Kidney tubule cell (primary cell): ENCODE data around the gene ALAS1.
A peak's percentile ranks its signal among the peaks of the same experiment; 100 is the strongest.

Experiments
- DNase-seq: peaks from one replicate; pipeline ENCODE4 v3.0.0-alpha.2; 2018; ENCODE audit warnings: low spot score

ALAS1 gene

DNA sequence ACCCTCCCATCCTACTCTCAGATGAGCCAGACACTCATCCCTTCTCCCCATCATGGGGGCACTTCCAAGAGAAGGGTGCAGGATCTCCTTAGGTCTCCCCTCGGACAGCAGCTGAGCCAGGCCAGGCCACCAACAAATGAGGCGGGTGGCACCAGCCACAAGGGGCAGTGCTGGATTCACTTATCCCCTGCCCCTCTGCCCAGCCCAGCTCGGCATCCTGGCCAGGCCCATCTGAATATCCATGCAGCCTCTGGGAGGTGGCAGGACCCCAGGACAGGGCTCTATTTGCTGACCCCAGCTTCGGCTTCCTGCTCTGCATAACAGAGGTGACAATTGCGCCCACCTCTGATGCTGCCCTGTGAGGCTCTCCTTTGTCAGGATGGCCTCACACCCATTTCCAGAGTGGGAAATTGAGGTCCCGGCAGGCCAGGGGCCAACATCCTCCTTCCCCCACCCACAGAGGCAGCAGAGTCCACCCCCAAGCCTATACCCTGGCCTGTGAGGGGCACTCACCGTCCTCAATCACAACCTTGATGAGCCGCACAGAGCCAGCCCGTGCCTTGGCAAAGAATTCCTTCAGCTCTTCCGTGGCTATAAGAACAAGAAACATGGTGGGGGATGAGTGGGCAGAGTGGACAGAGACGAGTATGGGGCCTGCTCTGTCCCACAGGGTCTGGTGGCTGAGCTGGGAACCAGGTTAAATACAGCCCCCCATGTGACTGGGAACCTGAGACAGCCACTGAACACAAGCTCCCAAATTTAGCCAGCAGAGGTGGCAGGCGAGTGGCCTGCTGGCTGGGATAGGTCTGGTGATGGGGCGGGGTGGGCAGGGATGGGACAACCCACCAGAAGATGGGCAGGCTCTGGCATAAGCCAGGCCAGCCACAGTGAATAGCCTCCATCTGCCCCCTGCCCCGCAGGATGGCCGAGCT is 36.8 kb downstream of the ALAS1 start:
- no peak for DNase-seq

DNA sequence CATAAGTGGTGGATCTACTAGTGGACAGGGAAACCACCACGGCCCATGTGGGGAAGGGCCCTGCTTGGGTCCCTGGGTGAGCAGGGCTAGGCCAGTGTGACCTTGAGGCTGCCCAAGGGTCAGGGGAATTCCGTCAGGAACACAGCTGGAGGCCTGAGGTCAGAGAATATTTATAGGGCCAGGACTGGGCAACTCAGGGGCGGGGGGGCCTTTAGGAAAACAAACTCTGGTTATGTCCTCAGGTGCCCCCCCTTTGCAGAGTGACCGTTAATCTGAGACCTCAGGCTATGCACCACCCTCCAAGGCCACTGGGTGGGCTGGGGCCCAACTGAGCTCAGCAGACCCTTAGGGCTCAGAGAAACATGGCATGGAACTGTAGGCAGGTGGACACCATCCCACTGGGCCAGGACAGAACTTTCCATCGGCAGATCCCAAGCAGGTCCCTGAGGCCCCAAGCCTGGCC is 38.5 kb downstream of the ALAS1 start:
- DNase-seq: no peak

GRCh38 chr3:52237006-52237656 is 39.2 kb downstream of the ALAS1 start:
- DNase-seq: peak; percentile 66

- peak; percentile 94 for DNase-seq
Measured at GRCh38 chr3:52237657-52238172, 39.8 kb downstream of the ALAS1 start.

DNA sequence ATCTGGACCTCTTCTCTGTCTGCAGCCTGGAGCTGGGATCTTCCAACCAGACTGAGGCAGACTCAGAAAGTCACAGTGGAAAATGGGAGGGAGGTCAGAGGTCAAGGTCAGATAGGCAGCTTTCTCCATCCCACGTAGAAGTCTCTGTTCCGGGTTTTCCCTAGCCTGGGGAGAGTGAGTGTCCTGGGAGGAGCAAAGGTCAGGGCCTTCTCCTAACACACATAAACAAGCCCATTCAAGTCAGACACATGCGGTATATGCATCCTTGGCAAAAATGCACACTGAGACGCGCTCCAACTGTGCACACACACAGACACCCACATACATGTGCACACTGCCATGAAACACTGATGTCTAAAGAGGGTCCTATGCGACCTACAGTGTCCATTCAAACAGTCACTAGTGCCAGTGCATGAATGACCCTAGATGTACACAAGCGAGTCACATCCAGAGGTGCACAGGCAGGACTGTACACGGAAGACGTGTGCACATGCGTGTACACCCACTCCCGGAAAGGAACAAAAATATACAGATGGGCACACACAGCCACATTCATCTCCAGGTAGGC is 40.3 kb downstream of the ALAS1 start:
- peak; percentile 42 for DNase-seq

GRCh38 chr3:52238761-52239701 is 41.1 kb downstream of the ALAS1 start, which contains the start of gene TWF2:
Gene TWF2 (minus strand): TSS chr3:52239158. CDS start chr3:52239016, 142 bp downstream.
- DNase-seq: peak; percentile 85

GRCh38 chr3:52240059-52240885 is 42.3 kb downstream of the ALAS1 start:
- peak; percentile 66 for DNase-seq

- no peak for DNase-seq
Measured at GRCh38 chr3:52240886-52241370, 43.0 kb downstream of the ALAS1 start.

DNA sequence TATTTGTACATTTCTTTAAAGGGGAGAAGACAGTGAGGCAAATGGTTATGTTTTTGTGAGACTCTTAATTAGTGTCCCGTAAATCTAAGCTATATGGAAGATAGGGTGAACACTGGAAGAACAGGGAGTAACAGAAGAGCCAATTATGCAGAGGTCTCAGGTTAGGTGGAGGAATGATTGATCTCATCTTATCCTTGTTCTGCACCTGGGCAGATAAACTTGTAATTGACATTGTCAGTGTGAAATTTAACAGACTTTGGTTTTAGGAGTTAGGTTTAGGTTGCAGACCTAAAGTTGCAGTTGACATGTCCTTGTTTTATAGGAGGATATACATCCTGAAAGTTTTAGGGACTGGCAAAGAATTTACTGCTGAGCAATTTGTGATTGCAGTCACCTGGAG is 44.1 kb downstream of the ALAS1 start:
- DNase-seq: no peak

- peak; percentile 85 for DNase-seq
Measured at GRCh38 chr3:52243791-52244628, 46.0 kb downstream of the ALAS1 start.

DNA sequence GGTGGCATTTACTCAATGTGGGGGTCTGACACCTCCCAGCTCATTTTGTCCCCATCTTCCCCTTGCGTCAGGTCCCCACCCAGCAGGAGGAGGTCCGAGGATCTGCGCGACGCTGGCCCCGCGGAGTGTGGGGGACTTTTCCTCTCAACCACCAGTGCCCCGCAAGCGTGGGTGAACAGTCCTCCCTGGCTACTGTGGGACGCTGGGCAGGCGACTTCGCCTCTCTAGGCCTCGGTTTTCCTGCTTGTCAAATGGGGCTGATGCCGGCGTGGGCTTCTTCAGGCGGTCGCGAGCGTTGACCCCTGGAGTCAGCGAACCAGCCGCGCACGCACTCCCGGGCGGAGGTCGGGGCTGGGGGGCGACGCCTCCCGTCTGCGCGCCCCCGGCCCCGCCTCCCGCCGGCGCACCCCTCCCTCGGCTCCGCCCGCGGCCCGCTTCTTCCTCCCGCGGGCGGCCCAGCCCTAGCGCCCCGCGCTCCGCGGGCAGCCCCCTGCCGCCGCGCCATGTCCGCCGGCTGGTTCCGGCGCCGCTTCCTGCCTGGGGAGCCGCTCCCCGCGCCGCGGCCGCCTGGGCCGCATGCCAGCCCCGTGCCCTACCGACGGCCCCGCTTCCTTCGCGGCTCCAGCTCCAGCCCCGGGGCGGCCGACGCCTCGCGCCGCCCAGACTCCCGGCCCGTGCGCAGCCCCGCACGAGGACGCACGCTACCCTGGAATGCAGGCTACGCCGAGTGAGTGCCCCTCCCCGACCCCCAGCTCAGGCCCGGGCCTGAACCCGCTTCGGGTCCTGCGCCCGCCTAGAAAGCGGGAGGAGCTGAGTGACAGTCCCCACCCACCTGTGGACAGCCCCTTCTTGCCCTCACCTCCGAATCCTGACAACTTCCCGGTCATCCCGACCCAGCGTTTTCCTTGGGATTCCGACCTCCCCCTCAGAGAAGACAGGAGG is 47.6 kb downstream of the ALAS1 start, which contains the start of gene PPM1M:
Gene PPM1M (plus strand): TSS at position 438 of the 942 bp plus-strand sequence. CDS start 66 bp downstream, at position 504.
- peak; percentile 40 for DNase-seq

DNA sequence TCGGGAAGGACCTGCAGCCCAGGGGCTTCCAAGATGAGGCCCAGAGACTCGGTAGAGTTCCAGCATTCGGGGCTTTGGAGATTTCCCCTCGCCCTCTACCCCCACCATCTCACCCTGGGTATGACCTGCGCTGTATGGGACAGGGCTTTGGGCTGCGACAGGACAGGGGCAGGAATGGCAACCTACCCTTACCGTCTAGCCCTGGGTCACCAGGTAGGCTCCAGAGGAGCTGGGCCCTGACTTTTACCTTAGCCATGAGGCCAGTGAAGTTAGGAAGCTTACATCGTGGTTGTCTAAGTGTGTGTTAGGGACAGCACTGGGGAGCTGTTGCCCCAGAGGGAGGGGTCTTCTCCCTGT is 48.3 kb downstream of the ALAS1 start:
- no peak for DNase-seq

DNA sequence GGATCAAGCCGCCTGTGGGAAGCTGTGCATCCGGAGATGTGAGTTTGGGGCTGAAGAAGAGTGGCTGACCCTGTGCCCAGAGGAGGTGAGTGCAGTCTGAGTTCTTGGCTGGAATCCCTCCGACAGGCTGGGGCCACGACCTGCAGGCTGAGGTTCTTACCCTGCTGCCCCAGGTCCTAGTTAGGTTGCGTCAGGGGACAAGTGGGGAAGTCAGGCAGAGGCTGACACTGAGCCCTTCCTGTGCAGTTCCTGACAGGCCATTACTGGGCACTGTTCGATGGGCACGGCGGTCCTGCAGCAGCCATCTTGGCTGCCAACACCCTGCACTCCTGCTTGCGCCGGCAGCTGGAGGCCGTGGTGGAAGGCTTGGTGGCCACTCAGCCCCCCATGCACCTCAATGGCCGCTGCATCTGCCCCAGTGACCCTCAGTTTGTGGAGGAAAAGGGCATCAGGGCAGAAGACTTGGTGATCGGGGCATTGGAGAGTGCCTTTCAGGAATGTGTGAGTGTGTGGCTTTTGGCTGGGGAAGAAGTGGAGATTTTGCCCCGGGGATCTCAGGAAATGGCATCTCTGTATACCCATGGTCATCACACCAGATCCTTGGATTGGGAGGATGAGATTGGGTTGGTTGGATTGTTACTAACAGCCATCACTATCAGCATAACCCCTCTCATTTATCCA is 48.9 kb downstream of the ALAS1 start:
- DNase-seq: no peak

- DNase-seq: no peak
Measured at GRCh38 chr3:52247409-52248164, 49.6 kb downstream of the ALAS1 start.

DNA sequence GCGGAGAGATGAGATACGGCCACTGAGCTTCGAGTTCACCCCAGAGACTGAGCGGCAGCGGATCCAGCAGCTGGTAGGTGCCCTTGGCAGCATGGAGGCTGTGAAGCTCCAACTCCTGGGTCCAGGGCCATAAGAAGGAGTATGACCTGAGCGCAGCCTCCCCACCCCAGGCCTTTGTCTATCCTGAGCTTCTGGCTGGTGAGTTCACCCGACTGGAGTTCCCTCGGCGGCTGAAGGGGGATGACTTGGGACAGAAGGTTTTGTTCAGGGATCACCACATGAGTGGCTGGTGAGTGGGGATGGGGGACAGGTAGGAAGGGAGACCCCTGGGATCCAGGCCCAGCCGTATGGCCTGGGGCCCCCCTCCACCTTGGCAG is 50.2 kb downstream of the ALAS1 start:
- DNase-seq: no peak

- DNase-seq: peak; percentile 39
Measured at GRCh38 chr3:52248816-52249547, 51.0 kb downstream of the ALAS1 start.
